SKM-1 treated with dmso at 0.1 percent for 144 hours (cell line): ENCODE data around the gene GTF2IRD1.
A peak's percentile ranks its signal among the peaks of the same experiment; 100 is the strongest.
"Not testable (repeated sequence)": the region's sequence is repeated elsewhere in the genome, so short reads cannot be mapped to it uniquely, and the experiment has no call there.

Experiments used
- DNase-seq: peaks from one replicate; lab custom pipeline; 2025; ENCODE audit not compliant: unreplicated experiment; lab: John Stamatoyannopoulos, UW

The GTF2IRD1 gene

DNA sequence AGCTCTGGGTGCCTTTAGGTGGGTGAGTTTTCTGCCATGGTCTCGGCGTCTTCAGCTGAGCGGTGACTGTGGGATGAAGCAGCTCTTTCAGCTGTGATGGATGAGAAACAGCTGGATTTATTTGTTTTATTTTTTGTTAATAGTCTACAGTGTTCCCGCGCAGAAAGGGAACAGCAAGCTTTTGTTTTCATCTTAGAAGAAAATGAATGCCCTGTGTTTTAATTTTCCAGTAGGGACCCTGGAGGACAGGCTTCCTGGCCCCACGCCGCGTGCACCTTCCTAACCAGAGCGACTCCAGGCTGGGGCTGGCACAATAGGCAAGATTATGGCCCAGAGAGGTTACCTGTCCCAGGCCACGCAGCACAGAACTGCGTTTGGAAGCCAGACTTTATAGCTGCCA is 57.6 kb downstream of the GTF2IRD1 start:
- no peak for DNase-seq

- no peak for DNase-seq
These were observed 59.1 kb downstream of the GTF2IRD1 start for GRCh38 chr7:74512762-74513161.

- DNase-seq, result no peak
These were observed 60.5 kb downstream of the GTF2IRD1 start for GRCh38 chr7:74514131-74514591.

GRCh38 chr7:74515276-74515675 is 61.6 kb downstream of the GTF2IRD1 start:
- no peak for DNase-seq

DNA sequence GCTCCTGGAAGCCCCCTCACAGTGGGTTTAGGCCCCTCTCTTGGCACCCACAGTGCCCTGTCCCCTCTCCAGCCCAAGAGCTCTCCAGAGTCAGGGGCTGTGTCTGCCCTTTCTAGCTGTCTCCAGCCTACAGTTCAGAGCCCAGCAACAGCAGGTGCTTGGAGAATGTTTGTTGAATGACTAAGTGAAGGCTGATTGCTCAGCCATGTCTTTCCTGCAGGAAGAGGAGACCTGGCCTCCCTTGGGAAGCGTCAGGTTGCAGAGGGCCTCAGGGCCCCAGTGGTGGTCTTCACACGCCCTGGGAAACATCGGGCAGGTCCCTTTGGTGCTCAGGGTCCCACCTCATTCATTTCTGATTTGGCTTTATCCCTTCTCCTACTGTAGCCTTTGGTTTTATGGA is 62.5 kb downstream of the GTF2IRD1 start:
- no peak for DNase-seq

- DNase-seq, result no peak
These were observed 64.3 kb downstream of the GTF2IRD1 start for GRCh38 chr7:74518041-74518440.

- DNase-seq, result no peak
These were observed 64.9 kb downstream of the GTF2IRD1 start for GRCh38 chr7:74518654-74519053.

DNA sequence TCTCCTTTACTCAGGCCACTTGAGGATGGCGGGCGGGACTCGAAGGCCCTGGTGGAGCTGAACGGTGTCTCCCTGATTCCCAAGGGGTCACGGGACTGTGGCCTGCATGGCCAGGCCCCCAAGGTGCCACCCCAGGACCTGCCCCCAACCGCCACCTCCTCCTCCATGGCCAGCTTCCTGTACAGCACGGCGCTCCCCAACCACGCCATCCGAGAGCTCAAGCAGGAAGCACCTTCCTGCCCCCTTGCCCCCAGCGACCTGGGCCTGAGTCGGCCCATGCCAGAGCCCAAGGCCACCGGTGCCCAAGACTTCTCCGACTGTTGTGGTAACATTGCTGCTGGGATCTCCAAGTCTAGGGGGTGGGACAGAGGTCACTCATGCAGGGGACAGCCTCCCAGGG is 65.7 kb downstream of the GTF2IRD1 start:
- DNase-seq, result no peak

DNA sequence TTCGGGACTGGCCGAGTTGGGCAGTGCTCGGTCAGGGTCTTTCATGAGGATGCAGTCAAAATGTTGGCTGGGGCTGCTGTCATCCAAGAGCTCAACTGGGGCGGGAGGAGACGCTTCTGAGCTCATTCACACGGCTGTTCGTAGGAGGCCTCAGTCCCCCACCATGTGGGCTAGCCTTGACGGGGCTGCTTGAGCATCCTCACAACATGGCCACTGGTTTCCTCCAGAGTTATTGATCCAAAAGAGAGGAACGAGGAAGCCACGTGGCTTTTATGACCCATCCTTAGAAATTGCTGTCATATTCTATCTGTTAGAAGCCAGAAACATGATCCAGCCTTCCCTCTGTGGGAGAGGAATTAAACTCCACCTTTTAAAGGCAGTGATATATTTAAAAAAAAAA is 68.1 kb downstream of the GTF2IRD1 start:
- DNase-seq, result no peak

- no peak for DNase-seq
These were observed 68.7 kb downstream of the GTF2IRD1 start for GRCh38 chr7:74522281-74522905.

DNA sequence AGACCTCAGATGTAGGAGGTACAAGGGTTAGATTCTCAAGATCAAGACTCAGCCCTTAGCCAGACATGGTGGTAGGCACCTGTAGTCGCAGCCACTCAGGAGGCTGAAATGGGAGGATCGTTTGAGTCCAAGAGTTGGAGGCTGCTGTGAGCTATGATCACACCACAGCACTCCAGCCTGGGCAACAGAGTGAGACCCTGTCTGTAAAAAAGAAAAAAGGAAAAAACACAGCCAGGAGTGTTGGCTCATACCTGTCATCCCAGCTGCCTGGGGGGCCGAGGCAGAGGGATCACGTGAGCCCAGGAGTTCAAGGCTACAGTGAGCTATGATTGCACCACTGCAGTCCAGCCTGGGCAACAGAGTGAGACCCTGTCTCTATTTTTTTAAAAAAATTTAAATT is 69.3 kb downstream of the GTF2IRD1 start:
- DNase-seq, result no peak

GRCh38 chr7:74525140-74525539 is 71.4 kb downstream of the GTF2IRD1 start:
- DNase-seq, result no peak

DNA sequence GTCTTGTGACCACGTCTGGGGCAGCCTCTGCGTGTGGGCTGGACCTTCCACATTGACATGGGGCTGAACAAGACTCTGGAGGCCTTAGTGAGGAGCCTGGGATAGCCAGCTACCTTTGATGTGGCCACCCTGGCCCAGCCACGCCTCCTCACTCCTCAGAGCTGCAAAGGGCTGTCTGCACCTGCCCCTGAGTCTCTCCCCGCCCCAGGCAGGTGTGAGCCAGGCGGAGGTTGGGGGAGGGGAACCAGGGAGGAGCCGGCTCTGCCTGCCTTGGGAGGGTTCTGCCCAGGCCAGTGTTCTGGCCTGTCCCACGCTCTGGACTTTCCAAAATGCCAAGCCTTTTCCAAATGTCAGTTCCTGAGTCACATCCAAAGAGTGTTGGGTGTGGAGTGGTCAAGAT is 72.2 kb downstream of the GTF2IRD1 start:
- DNase-seq, result no peak

- no peak for DNase-seq
These were observed 73.1 kb downstream of the GTF2IRD1 start for GRCh38 chr7:74526780-74527179.

DNA sequence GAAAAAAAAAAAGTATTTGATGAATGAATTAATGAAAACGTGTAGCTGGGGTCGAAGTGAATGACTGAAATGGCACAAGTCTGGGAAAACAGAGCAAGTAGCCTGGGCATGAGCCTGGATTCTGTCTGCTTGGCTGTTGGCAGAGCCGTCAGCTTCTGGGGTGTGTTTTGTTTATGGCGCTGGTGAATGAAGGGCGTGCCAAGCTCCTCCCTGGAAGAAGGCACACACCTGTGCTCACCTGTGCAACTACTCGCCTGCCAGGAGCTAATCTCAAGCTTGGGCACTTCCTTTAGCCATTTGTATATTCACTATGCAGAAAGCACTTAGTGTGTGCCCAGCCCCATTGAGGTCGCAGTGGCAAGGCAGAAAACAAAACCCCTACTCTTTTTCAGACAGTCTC is 74.1 kb downstream of the GTF2IRD1 start:
- DNase-seq, result no peak

- not testable (repeated sequence) for DNase-seq
These were observed 75.1 kb downstream of the GTF2IRD1 start for GRCh38 chr7:74528773-74529172.

DNA sequence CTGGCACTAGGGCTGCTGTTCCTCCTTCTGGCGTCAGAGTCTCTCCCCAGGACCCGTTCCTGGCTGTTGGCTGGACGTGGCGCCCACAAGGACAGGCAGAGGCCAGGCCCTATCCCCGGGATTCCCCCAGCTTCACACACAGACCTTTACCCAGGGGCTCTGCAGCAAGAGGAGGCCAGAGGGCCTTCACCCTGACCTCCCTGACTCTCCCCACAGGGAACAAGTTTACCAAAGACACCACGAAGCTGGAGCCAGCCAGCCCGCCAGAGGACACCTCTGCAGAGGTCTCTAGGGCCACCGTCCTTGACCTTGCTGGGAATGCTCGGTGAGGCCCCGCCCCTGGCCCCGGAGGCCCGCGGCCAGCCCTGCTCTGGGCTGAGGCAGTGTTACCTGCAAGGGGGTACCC is 82.2 kb downstream of the GTF2IRD1 start:
- no peak for DNase-seq

- not testable (repeated sequence) for DNase-seq
These were observed 88.2 kb downstream of the GTF2IRD1 start for GRCh38 chr7:74541937-74542336.

- no peak for DNase-seq
These were observed 88.9 kb downstream of the GTF2IRD1 start for GRCh38 chr7:74542558-74543117.

GRCh38 chr7:74544706-74545469 is 91.2 kb downstream of the GTF2IRD1 start:
- peak; percentile 79 for DNase-seq

GRCh38 chr7:74545921-74546320 is 92.2 kb downstream of the GTF2IRD1 start:
- DNase-seq, result no peak

GRCh38 chr7:74553596-74554012 is 99.9 kb downstream of the GTF2IRD1 start:
- peak; percentile 52 for DNase-seq
